ENCODE results near the gene HNRNPA3. TPM values are rescaled to one million over a fixed set of nuclear protein-coding genes. Genes with fewer than 3 reads are reported as not detected.

Gene HNRNPA3
- total and polyA plus RNA-seq, 2 of the 13 experiments (the other 11 are each of a cell fraction or from before 2014, with no cell fraction given) = 73.3 to 97.7 TPM

- TF ChIP-seq, protein P1, sequence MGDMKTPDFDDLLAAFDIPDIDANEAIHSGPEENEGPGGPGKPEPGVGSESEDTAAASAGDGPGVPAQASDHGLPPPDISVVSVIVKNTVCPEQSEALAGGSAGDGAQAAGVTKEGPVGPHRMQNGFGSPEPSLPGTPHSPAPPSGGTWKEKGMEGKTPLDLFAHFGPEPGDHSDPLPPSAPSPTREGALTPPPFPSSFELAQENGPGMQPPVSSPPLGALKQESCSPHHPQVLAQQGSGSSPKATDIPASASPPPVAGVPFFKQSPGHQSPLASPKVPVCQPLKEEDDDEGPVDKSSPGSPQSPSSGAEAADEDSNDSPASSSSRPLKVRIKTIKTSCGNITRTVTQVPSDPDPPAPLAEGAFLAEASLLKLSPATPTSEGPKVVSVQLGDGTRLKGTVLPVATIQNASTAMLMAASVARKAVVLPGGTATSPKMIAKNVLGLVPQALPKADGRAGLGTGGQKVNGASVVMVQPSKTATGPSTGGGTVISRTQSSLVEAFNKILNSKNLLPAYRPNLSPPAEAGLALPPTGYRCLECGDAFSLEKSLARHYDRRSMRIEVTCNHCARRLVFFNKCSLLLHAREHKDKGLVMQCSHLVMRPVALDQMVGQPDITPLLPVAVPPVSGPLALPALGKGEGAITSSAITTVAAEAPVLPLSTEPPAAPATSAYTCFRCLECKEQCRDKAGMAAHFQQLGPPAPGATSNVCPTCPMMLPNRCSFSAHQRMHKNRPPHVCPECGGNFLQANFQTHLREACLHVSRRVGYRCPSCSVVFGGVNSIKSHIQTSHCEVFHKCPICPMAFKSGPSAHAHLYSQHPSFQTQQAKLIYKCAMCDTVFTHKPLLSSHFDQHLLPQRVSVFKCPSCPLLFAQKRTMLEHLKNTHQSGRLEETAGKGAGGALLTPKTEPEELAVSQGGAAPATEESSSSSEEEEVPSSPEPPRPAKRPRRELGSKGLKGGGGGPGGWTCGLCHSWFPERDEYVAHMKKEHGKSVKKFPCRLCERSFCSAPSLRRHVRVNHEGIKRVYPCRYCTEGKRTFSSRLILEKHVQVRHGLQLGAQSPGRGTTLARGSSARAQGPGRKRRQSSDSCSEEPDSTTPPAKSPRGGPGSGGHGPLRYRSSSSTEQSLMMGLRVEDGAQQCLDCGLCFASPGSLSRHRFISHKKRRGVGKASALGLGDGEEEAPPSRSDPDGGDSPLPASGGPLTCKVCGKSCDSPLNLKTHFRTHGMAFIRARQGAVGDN (CRISPR knock-in tag; IDR thresholded peaks at IDR 0.05) = peak; percentile 85
- peak; percentile 72; the same call in 1 of the 2 replicates for TF ChIP-seq ZNF124 (CRISPR knock-in tag; IDR thresholded peaks at IDR 0.05)
- TF ChIP-seq ZNF609 (CRISPR knock-in tag; IDR thresholded peaks at IDR 0.05; ENCODE audit: borderline replicate concordance) = peak; percentile 12; the same call in 1 of the 2 replicates
- TF ChIP-seq KMT2A (CRISPR knock-in tag; IDR thresholded peaks at IDR 0.05) = peak; percentile 73
- TF ChIP-seq DBP (CRISPR knock-in tag; IDR thresholded peaks at IDR 0.05; ENCODE audit: not compliant biosample characterization) = no peak
- peak; percentile 85 for TF ChIP-seq THAP11 (CRISPR knock-in tag; IDR thresholded peaks at IDR 0.05)
- TF ChIP-seq ZNF326 (CRISPR knock-in tag; IDR thresholded peaks at IDR 0.05; ENCODE audit: borderline replicate concordance) = no peak
- TF ChIP-seq HMG20A (CRISPR knock-in tag; IDR thresholded peaks at IDR 0.05; ENCODE audit: borderline replicate concordance) = peak; percentile 49; the same call in 1 of the 2 replicates
- peak; percentile 68; the same call in 1 of the 2 replicates for TF ChIP-seq ZNF557 (CRISPR knock-in tag; IDR thresholded peaks at IDR 0.05)
- peak; percentile 89; the same call in 1 of the 2 replicates for TF ChIP-seq SRY (CRISPR knock-in tag; IDR thresholded peaks at IDR 0.05)
- TF ChIP-seq ZNF136 (CRISPR knock-in tag; IDR thresholded peaks at IDR 0.05; ENCODE audit: low read depth) = peak; percentile 94
- peak; percentile 46 for TF ChIP-seq MXD4 (CRISPR knock-in tag; IDR thresholded peaks at IDR 0.05)
- no peak for TF ChIP-seq MAFG (CRISPR knock-in tag; IDR thresholded peaks at IDR 0.05)
- TF ChIP-seq ZNF230 (CRISPR knock-in tag; IDR thresholded peaks at IDR 0.05) = no peak; the same call in 1 of the 2 replicates
- TF ChIP-seq SP2 (CRISPR knock-in tag; IDR thresholded peaks at IDR 0.05) = peak; percentile 80
- TF ChIP-seq, protein P2, sequence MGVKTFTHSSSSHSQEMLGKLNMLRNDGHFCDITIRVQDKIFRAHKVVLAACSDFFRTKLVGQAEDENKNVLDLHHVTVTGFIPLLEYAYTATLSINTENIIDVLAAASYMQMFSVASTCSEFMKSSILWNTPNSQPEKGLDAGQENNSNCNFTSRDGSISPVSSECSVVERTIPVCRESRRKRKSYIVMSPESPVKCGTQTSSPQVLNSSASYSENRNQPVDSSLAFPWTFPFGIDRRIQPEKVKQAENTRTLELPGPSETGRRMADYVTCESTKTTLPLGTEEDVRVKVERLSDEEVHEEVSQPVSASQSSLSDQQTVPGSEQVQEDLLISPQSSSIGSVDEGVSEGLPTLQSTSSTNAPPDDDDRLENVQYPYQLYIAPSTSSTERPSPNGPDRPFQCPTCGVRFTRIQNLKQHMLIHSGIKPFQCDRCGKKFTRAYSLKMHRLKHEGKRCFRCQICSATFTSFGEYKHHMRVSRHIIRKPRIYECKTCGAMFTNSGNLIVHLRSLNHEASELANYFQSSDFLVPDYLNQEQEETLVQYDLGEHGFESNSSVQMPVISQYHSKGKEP (CRISPR knock-in tag; IDR thresholded peaks at IDR 0.05) = peak; percentile 63; the same call in 1 of the 2 replicates
- TF ChIP-seq SP5 (CRISPR knock-in tag; IDR thresholded peaks at IDR 0.05; ENCODE audit: borderline replicate concordance, low read depth) = peak; percentile 78
- no peak for TF ChIP-seq MZF1 (CRISPR knock-in tag; IDR thresholded peaks at IDR 0.05; ENCODE audit: borderline replicate concordance)
Measured at GRCh38 chr2:177212106-177212890, at the start of gene HNRNPA3 (continued).

Measured in HepG2 (cell line).